ENCODE results near the gene DOK7. TPM values are rescaled to one million over a fixed set of nuclear protein-coding genes. Genes with fewer than 3 reads are reported as not detected.

Gene DOK7
- total RNA-seq, 1 experiment from 2014 or later: not detected

Other genes starting within 250 kb of the DOK7 start
- 0.20 TPM in 1 of 2 replicates, not detected in the other for gene MSANTD1, start 214.1 kb upstream of the DOK7 start, total RNA-seq (2014; rRNA removed; shearing (Covaris generic))
- gene RGS12, start 170.3 kb upstream of the DOK7 start, total RNA-seq (2014; rRNA removed; shearing (Covaris generic)): 12.3 and 14.4 TPM in 2 replicates
- gene HGFAC, start 21.3 kb upstream of the DOK7 start, total RNA-seq (2014; rRNA removed; shearing (Covaris generic)): not detected in 2 replicates
- 105 and 131 TPM in 2 replicates for gene LRPAP1, start 69.1 kb downstream of the DOK7 start, total RNA-seq (2014; rRNA removed; shearing (Covaris generic))